Natural killer cell (primary cell): ENCODE results near the gene SMARCB1. TPM values are rescaled to one million over a fixed set of nuclear protein-coding genes. Genes with fewer than 3 reads are reported as not detected.

Source experiments
- ATAC-seq, 3 donors: fragments of 150-1000 bp in 2 of 3; fragments of 200-7000 bp in 1 of 3; cut with Tn5 transposase; 1 replicate in 1 of 3; 2 replicates in 2 of 3; pipeline ENCODE4 v1.10.0; 2021; ENCODE audit warnings: mild to moderate bottlenecking in 2 of 3, moderate library complexity in 2 of 3
- DNase-seq, 2 donors: peaks; one replicate each; pipeline versions ENCODE4 v3.0.0 to v3.0.0-alpha.2; 2013 to 2021; ENCODE audit warnings: mixed read lengths in 1 of 2
- H3K27ac ChIP-seq: one replicate; pipeline ENCODE4 v1.5.1; 2013; ENCODE audit warnings: mild to moderate bottlenecking, low read length
- H3K27me3 ChIP-seq: one replicate; pipeline ENCODE4 v1.6.1; 2013; ENCODE audit warnings: low read length; ENCODE audit not compliant: control insufficient read depth, insufficient read depth
- H3K36me3 ChIP-seq: one replicate; pipeline ENCODE4 v1.6.1; 2013; ENCODE audit warnings: low read length; ENCODE audit not compliant: control insufficient read depth, insufficient read depth
- H3K4me1 ChIP-seq: one replicate; pipeline ENCODE4 v1.6.1; 2013; ENCODE audit warnings: low read length; ENCODE audit not compliant: control insufficient read depth, insufficient read depth
- H3K4me3 ChIP-seq: one replicate; pipeline ENCODE4 v1.5.1; 2013; ENCODE audit warnings: low read length
- H3K9me3 ChIP-seq: one replicate; pipeline ENCODE4 v1.6.1; 2013; ENCODE audit warnings: low read length; ENCODE audit not compliant: control insufficient read depth, insufficient read depth
- H3K27ac Mint-ChIP-seq, 2 donors: one replicate each; pipeline ENCODE4 v1.8.0; 2022; ENCODE audit warnings: mild to moderate bottlenecking in 2 of 2, mixed read lengths in 2 of 2, moderate library complexity in 1 of 2
- H3K27me3 Mint-ChIP-seq, 2 donors: one replicate each; pipeline ENCODE4 v1.8.0; 2022; ENCODE audit warnings: low read depth in 2 of 2, mixed read lengths in 2 of 2
- H3K36me3 Mint-ChIP-seq: one replicate; pipeline ENCODE4 v1.8.0; 2022; ENCODE audit warnings: mixed read lengths
- H3K4me1 Mint-ChIP-seq, 2 donors: one replicate each; pipeline ENCODE4 v1.8.0; 2022; ENCODE audit warnings: mixed read lengths in 2 of 2
- H3K4me3 Mint-ChIP-seq: one replicate; pipeline ENCODE4 v1.8.0; 2022; ENCODE audit warnings: mild to moderate bottlenecking, moderate library complexity, mixed read lengths
- H3K9me3 Mint-ChIP-seq, 2 donors: one replicate each; pipeline ENCODE4 v1.8.0; 2022; ENCODE audit warnings: mixed read lengths in 2 of 2
- CTCF ChIP-seq: fragments of 200-600 bp; IDR thresholded peaks from one replicate; pipeline ENCODE4 v1.8.0; 2022; ENCODE audit warnings: antibody characterized with exemption
- WGBS: methylation state at CpG from one replicate; pipeline ENCODE4 v1.1.7; 2013; ENCODE audit warnings: missing lambda C conversion rate; ENCODE audit not compliant: insufficient coverage; 5-methylcytosine and 5-hydroxymethylcytosine counted together
- intact Hi-C: fragments of 100-400 bp; cut with micrococcal nuclease; formaldehyde crosslinking; loops from one replicate; pipeline ENCODE4 v1.14.2; 2022
- total RNA-seq, 4 donors: library from RNA; stranded (reverse); fragments of 120-200 nt in 1 of 4; gene quantifications; one replicate each; pipeline versions ENCODE4 v1.2.3 to v1.2.4, GENCODE V29; 2013 to 2022

The SMARCB1 gene
- total RNA-seq, 3 donors from 2014 or later (not counting 1 experiment from before 2014, with no cell fraction given) = 56.3 to 76.9 (median 69.8) TPM

GRCh38 chr22:23847991-23848864, 61.5 kb downstream of the SMARCB1 start:
- 72% methylated on average over 24 of the region's 24 CpGs for WGBS
- Mint-ChIP-seq H3K27ac (no peak overlapping the region), H3K4me1 (peaks cover 0 to 8% of the 10 kb centered on the region in 2 donors), H3K4me3 (no peak overlapping the region), H3K27me3 (no peaks in the 10 kb centered on the region), H3K9me3 (no peaks in the 10 kb centered on the region), H3K36me3 (no peaks in the 10 kb centered on the region)
- H3K27ac ChIP-seq = no peak overlapping the region
- intact Hi-C loops = loop anchor here (5.0 kb wide), 3 partner anchors 81 to 306 kb away; partner anchors contain the start of gene CHCHD10
- TF ChIP-seq CTCF = no peak
- H3K9me3 ChIP-seq = no peaks in the 10 kb centered on the region
- no peak overlapping the region for H3K4me3 ChIP-seq
- ATAC-seq (no peak), DNase-seq (no peak)
- H3K4me1 ChIP-seq = peaks cover 47% of the 10 kb centered on the region
- H3K27me3 ChIP-seq = no peaks in the 10 kb centered on the region
- no peaks in the 10 kb centered on the region for H3K36me3 ChIP-seq

GRCh38 chr22:23849009-23850006, 62.5 kb downstream of the SMARCB1 start:
- Histone ChIP-seq H3K9me3 (no peaks in the 10 kb centered on the region), H3K4me1 (peaks cover 37% of the 10 kb centered on the region), H3K36me3 (no peaks in the 10 kb centered on the region), H3K27me3 (no peaks in the 10 kb centered on the region), H3K4me3 (no peak overlapping the region), H3K27ac (no peak overlapping the region)
- Mint-ChIP-seq H3K36me3 (no peaks in the 10 kb centered on the region), H3K4me3 (no peak overlapping the region), H3K4me1 (peaks cover 0 to 8% of the 10 kb centered on the region in 2 donors), H3K9me3 (no peaks in the 10 kb centered on the region), H3K27ac (peak overlapping the region in 1 of 2 donors; percentile 54), H3K27me3 (no peaks in the 10 kb centered on the region)
- WGBS = 31% methylated on average over 61 of the region's 62 CpGs
- peak; percentile 92 to 99 (median 98) for ATAC-seq
- intact Hi-C loops = loop anchor here (5.0 to 10.0 kb wide), 4 partner anchors 82 to 895 kb away; partner anchors contain the start of gene CHCHD10
- peak; percentile 90 to 91 for DNase-seq
- peak; percentile 97 for TF ChIP-seq CTCF

GRCh38 chr22:23850136-23850611, 63.4 kb downstream of the SMARCB1 start:
- Mint-ChIP-seq H3K4me3 (no peak overlapping the region), H3K27me3 (no peaks in the 10 kb centered on the region), H3K4me1 (peaks cover 0 to 8% of the 10 kb centered on the region in 2 donors), H3K27ac (no peak overlapping the region), H3K36me3 (no peaks in the 10 kb centered on the region), H3K9me3 (no peaks in the 10 kb centered on the region)
- DNase-seq = no peak
- Histone ChIP-seq H3K9me3 (no peaks in the 10 kb centered on the region), H3K36me3 (no peaks in the 10 kb centered on the region), H3K27ac (no peak overlapping the region), H3K27me3 (no peaks in the 10 kb centered on the region), H3K4me1 (peaks cover 29% of the 10 kb centered on the region), H3K4me3 (no peak overlapping the region)
- 86% methylated on average over 16 of the region's 16 CpGs for WGBS
- intact Hi-C loops = loop anchor here (10.0 kb wide), 1 partner anchor 895 kb away; no protein-coding TSS in a partner anchor
- TF ChIP-seq CTCF = no peak
- ATAC-seq = no peak
